ENCODE measurements around the gene INSC. TPM values are rescaled to one million over a fixed set of nuclear protein-coding genes. Genes with fewer than 3 reads are reported as not detected.
"Not testable (repeated sequence)": the region's sequence is repeated elsewhere in the genome, so short reads cannot be mapped to it uniquely, and the experiment has no call there.

Gene INSC, protein sequence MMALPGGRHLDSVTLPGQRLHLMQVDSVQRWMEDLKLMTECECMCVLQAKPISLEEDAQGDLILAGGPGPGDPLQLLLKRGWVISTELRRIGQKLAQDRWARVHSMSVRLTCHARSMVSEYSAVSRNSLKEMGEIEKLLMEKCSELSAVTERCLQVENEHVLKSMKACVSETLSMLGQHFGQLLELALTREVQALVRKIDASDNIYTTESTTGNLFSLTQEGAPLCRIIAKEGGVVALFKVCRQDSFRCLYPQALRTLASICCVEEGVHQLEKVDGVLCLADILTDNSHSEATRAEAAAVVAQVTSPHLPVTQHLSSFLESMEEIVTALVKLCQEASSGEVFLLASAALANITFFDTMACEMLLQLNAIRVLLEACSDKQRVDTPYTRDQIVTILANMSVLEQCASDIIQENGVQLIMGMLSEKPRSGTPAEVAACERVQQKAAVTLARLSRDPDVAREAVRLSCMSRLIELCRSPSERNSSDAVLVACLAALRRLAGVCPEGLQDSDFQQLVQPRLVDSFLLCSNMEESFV
- total RNA-seq (0.10 TPM in 1 of 2 replicates, not detected in the other), polyA plus RNA-seq (not detected in 2 replicates)

DNA sequence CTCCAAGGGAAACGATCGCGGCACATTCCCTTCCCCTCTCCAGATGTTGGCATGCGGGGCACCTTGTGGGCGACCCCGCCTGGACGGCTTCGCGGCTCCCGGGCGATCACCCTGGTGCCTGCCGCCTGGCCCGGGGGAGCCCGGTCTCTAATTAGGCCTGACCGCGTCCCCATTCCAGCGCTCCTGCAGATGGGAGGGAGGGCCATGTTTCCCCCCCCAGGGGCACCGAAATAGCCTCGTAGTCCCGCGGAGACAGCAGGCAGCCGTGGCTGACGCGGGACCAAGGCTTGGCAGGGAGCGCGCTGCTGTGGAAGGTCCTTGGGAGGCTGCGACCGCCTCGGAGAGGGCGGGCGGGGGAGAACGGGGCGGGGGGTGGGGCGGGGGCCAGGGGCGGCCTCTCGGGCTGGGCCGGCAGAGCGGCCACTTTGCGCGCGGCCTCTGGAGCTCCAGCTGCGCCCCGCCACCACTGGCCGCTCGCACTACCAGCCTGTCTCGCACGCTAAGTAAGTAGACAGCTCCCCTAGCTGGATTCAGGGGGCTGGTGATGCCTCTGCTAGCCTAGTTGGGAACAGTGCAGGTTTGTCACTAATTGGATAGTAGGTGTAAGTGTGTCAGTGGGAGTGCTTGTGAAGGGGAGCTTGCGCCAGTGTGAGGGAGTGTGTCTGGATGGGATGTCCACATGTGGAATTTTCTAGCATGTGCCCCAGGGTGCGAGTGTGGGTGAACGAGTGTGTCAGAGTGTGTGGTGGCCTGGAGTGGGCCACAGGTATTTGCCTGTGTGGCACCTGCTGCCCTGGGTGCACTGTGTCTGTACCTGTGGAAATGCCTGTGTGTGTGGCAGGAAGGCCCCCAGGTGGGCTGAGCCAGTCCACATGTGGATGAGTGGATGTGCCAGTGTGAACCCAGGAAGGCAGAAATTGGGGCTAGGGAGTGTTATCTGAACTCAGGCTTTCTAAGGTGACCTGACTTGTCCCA lies at the start of gene INSC:
TSS of gene INSC (plus strand) at position 423 of the 975 bp plus-strand sequence. CDS start 34,252 bp downstream, outside the sequence.
- H2AFZ ChIP-seq = peak within 1 kb of the TSS; percentile 56
- no peaks in the 10 kb centered on the region for H3K9me3 ChIP-seq (ENCODE audit: low read depth)
- peaks cover 5% of the 10 kb centered on the region for H3K4me1 ChIP-seq (ENCODE audit: insufficient read depth)
- peak; percentile 65 for DNase-seq (ENCODE audit: low spot score)
- H4K20me1 ChIP-seq (ENCODE audit: insufficient read depth, poor library complexity, severe bottlenecking) = no peaks in the 10 kb centered on the region
- WGBS (ENCODE audit: low lambda C conversion rate, missing lambda C conversion rate) = 8% methylated on average over 44 of the region's 50 CpGs
- H3K27ac ChIP-seq = no peak within 1 kb of the TSS
- peak within 1 kb of the TSS; percentile 98 for H3K4me2 ChIP-seq
- TF ChIP-seq EZH2phosphoT487 (IDR thresholded peaks at IDR 0.05; ENCODE audit: low read depth, severe bottlenecking, unreplicated experiment) (no peak), CTCF (IDR thresholded peaks at IDR 0.05; ENCODE audit: poor library complexity) (no peak), EZH2 (IDR thresholded peaks at IDR 0.05; ENCODE audit: borderline replicate concordance) (no peak)
- no peaks in the 10 kb centered on the region for H3K79me2 ChIP-seq
- H3K4me3 ChIP-seq = peak within 1 kb of the TSS; percentile 20
- H3K9me2 ChIP-seq (replicated peaks; ENCODE audit: insufficient read depth) = no peaks in the 10 kb centered on the region
- peaks cover 29% of the 10 kb centered on the region for H3K27me3 ChIP-seq
- no peaks in the 10 kb centered on the region for H3K36me3 ChIP-seq (replicated peaks; ENCODE audit: insufficient read depth, low read depth)

- not testable (repeated sequence) for H3K36me3 ChIP-seq (replicated peaks; ENCODE audit: insufficient read depth, low read depth); H3K27ac ChIP-seq
- 83% methylated on average over 7 of the region's 7 CpGs for WGBS (ENCODE audit: low lambda C conversion rate, missing lambda C conversion rate)
These were observed 45.0 kb upstream of the INSC start for GRCh38 chr11:15069751-15070150.

DNA sequence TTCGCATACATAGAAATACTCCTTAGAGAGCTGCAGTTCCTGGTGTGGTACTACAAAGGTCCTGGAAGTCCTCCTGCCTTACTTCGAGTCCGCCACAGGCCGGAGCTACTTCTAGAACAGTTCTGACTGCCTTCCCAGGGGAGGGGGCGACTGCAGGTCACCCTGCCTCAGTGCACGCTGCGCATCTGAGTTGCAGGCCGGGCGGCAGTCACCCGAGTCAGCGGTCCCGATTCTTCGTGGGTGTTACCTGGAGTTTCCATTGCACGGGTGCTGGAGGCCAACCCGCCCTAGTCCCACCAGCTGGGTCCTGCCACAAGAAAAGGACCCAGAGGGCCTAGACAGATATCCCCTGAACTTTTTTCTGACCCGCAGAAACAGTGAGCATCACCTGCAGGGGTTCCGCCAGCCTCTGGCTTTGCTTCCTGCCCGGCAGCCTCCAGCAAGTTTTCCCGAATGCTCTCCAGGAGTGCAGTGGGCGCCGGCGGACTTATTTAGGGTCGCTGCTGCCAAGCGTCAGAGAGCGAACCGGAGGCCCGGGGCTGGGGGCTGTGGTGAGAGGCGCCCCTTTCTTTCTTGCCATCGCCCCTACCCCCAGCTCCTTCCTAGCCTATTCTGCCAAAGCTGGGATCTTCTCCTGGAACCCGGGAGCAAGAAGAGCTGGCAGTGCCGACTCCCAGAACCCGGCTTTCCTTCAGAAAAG lies 43.0 kb upstream of the INSC start:
- 94% methylated on average over 31 of the region's 32 CpGs for WGBS (ENCODE audit: low lambda C conversion rate, missing lambda C conversion rate)
- H3K27ac ChIP-seq = no peak overlapping the region
- no peak for TF ChIP-seq CTCF (IDR thresholded peaks at IDR 0.05; ENCODE audit: poor library complexity)
- H3K4me3 ChIP-seq = no peak overlapping the region
- DNase-seq (ENCODE audit: low spot score) = no peak
- H2AFZ ChIP-seq = no peak overlapping the region
- no peaks in the 10 kb centered on the region for H4K20me1 ChIP-seq (ENCODE audit: insufficient read depth, poor library complexity, severe bottlenecking)
- H3K9me2 ChIP-seq (replicated peaks; ENCODE audit: insufficient read depth) = no peaks in the 10 kb centered on the region
- no peaks in the 10 kb centered on the region for H3K36me3 ChIP-seq (replicated peaks; ENCODE audit: insufficient read depth, low read depth)
- H3K79me2 ChIP-seq = no peaks in the 10 kb centered on the region
- H3K9me3 ChIP-seq (ENCODE audit: low read depth) = no peaks in the 10 kb centered on the region
- peaks cover 17% of the 10 kb centered on the region for H3K27me3 ChIP-seq
- peaks cover 17% of the 10 kb centered on the region for H3K4me1 ChIP-seq (ENCODE audit: insufficient read depth)
- no peak overlapping the region for H3K4me2 ChIP-seq

More at GRCh38 chr11:15069751-15070150, 45.0 kb upstream of the INSC start:
- H3K9me3 ChIP-seq (ENCODE audit: low read depth); H4K20me1 ChIP-seq (ENCODE audit: insufficient read depth, poor library complexity, severe bottlenecking); DNase-seq (ENCODE audit: low spot score); H3K79me2 ChIP-seq; H3K9me2 ChIP-seq (replicated peaks; ENCODE audit: insufficient read depth); H2AFZ ChIP-seq; H3K4me3 ChIP-seq; H3K4me2 ChIP-seq: not testable (repeated sequence)
- peaks cover 16% of the 10 kb centered on the region for H3K4me1 ChIP-seq (ENCODE audit: insufficient read depth)
- H3K27me3 ChIP-seq = peaks cover 17% of the 10 kb centered on the region
